Neural progenitor cell (in vitro differentiated cells): ENCODE results near the gene ADGRA1. TPM values are rescaled to one million over a fixed set of nuclear protein-coding genes. Genes with fewer than 3 reads are reported as not detected.

Source experiments
- DNase-seq: peaks from one replicate; pipeline ENCODE4 v3.0.0-alpha.2; 2016; ENCODE audit warnings: low spot score
- H2AFZ ChIP-seq: fragments of 200-600 bp; sonication (generic); replicated peaks from 2 replicates; pipeline ENCODE4 v1.6.1; 2016; ENCODE audit warnings: antibody characterized with exemption
- H3F3A ChIP-seq: fragments of 200-600 bp; sonication (generic); 2 replicates; pipeline ENCODE4 v1.6.1; 2016; ENCODE audit warnings: antibody characterized with exemption, low read depth
- H3K27ac ChIP-seq: fragments of 200-600 bp; sonication (generic); 2 replicates; pipeline ENCODE4 v1.5.1; 2016; ENCODE audit warnings: mild to moderate bottlenecking
- H3K27me3 ChIP-seq: fragments of 200-600 bp; sonication (generic); 2 replicates; pipeline ENCODE4 v1.6.1; 2016; ENCODE audit warnings: mild to moderate bottlenecking, moderate library complexity
- H3K36me3 ChIP-seq: fragments of 200-600 bp; sonication (generic); 2 replicates; pipeline ENCODE4 v1.5.1; 2016
- H3K4me1 ChIP-seq: fragments of 200-600 bp; sonication (generic); 2 replicates; pipeline ENCODE4 v1.6.1; 2016; ENCODE audit warnings: mixed run types
- H3K4me2 ChIP-seq: fragments of 200-600 bp; sonication (generic); 2 replicates; pipeline ENCODE4 v1.6.1; 2016
- H3K4me3 ChIP-seq: fragments of 200-600 bp; sonication (generic); 2 replicates; pipeline ENCODE4 v1.5.1; 2016
- H3K79me2 ChIP-seq: fragments of 200-600 bp; sonication (generic); 2 replicates; pipeline ENCODE4 v1.6.1; 2016; ENCODE audit warnings: low read depth
- H3K9ac ChIP-seq: fragments of 200-600 bp; sonication (generic); 2 replicates; pipeline ENCODE4 v1.6.1; 2016
- H3K9me3 ChIP-seq: fragments of 200-600 bp; sonication (generic); 2 replicates; pipeline ENCODE4 v1.5.1; 2016; ENCODE audit warnings: low read depth
- H4K20me1 ChIP-seq: fragments of 200-600 bp; sonication (generic); 2 replicates; pipeline ENCODE4 v1.6.1; 2016; ENCODE audit warnings: low read depth
- H3K27ac Mint-ChIP-seq: 3 replicates; pipeline ENCODE4 v1.8.0; 2021; ENCODE audit warnings: mixed read lengths
- H3K27me3 Mint-ChIP-seq: 2 replicates; pipeline ENCODE4 v1.8.0; 2022; ENCODE audit warnings: low read depth, mild to moderate bottlenecking, inconsistent platforms, moderate library complexity, mixed read lengths; ENCODE audit not compliant: insufficient read depth
- H3K36me3 Mint-ChIP-seq: 3 replicates; pipeline ENCODE4 v1.8.0; 2021; ENCODE audit warnings: mixed read lengths
- H3K4me1 Mint-ChIP-seq: 3 replicates; pipeline ENCODE4 v1.8.0; 2021; ENCODE audit warnings: mixed read lengths
- H3K4me3 Mint-ChIP-seq: 3 replicates; pipeline ENCODE4 v1.8.0; 2021; ENCODE audit warnings: mild to moderate bottlenecking, moderate library complexity, mixed read lengths
- H3K9me3 Mint-ChIP-seq: 3 replicates; pipeline ENCODE4 v1.8.0; 2020; ENCODE audit warnings: mixed read lengths
- EZH2 ChIP-seq: fragments of 200-600 bp; sonication (generic); IDR thresholded peaks from 2 replicates; pipeline ENCODE4 v1.6.1; 2017; ENCODE audit warnings: antibody characterized with exemption, mild to moderate bottlenecking, moderate library complexity
- EZH2phosphoT487 ChIP-seq: fragments of 200-600 bp; sonication (generic); IDR thresholded peaks from 2 replicates; pipeline ENCODE4 v1.6.1; 2017; ENCODE audit warnings: antibody characterized with exemption
- total RNA-seq: library from RNA; depleted of rRNA; stranded (reverse); fragments of >200 nt; gene quantifications from 2 replicates; pipeline ENCODE4 v1.2.3, GENCODE V29; 2015; ENCODE audit warnings: low replicate concordance
- TF ChIP-seq, protein P1 (sequence below): fragments of 200-600 bp; sonication (generic); IDR thresholded peaks from 2 replicates; pipeline ENCODE4 v1.5.1; 2017; ENCODE audit warnings: antibody characterized with exemption, mild to moderate bottlenecking

The ADGRA1 gene
- total RNA-seq, 1 donor from 2014 or later, result not detected

DNA sequence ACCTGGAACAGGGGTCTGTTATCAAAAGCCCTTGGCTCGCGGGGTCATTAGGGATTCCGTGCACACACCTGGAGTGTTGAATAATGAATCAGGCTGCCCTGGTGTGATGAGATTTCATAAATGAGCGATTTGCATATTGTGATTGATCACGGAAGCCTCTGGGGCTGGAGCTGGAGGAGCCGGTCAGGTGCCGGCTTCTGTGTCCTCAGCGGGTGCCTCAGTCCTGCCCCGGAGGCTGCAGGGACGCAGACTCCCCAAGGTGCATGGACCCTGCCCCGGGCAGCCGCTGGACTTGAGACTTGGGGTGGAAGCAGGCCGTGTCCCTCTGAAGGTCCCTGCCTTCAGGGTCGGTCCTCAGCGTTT, 47.9 kb upstream of the ADGRA1 start:
- Mint-ChIP-seq H3K27ac (no peak overlapping the region), H3K9me3 (peaks cover 2% of the 10 kb centered on the region), H3K36me3 (no peaks in the 10 kb centered on the region), H3K4me1 (peaks cover 12% of the 10 kb centered on the region), H3K4me3 (no peak overlapping the region), H3K27me3 (peaks cover 5% of the 10 kb centered on the region)
- Histone ChIP-seq H3K4me3 (no peak overlapping the region), H3K27me3 (no peaks in the 10 kb centered on the region), H3K9ac (no peak overlapping the region), H3F3A (no peaks in the 10 kb centered on the region), H3K4me1 (no peaks in the 10 kb centered on the region), H3K9me3 (no peaks in the 10 kb centered on the region), H4K20me1 (no peaks in the 10 kb centered on the region), H3K27ac (no peak overlapping the region), H3K79me2 (no peaks in the 10 kb centered on the region), H2AFZ (no peak overlapping the region), H3K36me3 (no peaks in the 10 kb centered on the region), H3K4me2 (no peak overlapping the region)
- no peak for TF ChIP-seq EZH2phosphoT487
- TF ChIP-seq, protein P1, sequence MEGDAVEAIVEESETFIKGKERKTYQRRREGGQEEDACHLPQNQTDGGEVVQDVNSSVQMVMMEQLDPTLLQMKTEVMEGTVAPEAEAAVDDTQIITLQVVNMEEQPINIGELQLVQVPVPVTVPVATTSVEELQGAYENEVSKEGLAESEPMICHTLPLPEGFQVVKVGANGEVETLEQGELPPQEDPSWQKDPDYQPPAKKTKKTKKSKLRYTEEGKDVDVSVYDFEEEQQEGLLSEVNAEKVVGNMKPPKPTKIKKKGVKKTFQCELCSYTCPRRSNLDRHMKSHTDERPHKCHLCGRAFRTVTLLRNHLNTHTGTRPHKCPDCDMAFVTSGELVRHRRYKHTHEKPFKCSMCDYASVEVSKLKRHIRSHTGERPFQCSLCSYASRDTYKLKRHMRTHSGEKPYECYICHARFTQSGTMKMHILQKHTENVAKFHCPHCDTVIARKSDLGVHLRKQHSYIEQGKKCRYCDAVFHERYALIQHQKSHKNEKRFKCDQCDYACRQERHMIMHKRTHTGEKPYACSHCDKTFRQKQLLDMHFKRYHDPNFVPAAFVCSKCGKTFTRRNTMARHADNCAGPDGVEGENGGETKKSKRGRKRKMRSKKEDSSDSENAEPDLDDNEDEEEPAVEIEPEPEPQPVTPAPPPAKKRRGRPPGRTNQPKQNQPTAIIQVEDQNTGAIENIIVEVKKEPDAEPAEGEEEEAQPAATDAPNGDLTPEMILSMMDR, result no peak
- no peak for DNase-seq

DNA sequence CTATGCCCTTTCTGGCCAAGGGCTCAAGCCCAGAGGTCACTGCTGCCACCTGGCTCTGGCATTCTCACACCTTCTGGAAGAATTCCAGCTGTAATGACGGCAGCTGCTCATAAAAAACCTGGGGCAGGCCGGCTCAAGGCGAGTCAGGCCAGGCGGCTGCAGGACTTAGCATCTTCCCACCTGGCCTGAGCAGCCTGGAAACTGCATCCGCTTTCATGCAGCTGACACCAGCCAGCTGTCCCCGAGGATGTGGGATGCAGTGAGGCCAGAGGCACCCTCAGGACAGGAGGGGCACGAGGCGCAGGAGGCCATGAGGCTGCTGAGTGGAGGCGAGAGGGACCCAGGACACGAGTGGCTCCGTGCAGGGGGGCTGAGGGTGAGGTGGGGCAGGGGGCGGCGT, 47.5 kb upstream of the ADGRA1 start:
- no peak overlapping the region for H3K4me2 ChIP-seq
- no peak overlapping the region for H3K27ac ChIP-seq
- no peaks in the 10 kb centered on the region for H3K9me3 ChIP-seq
- H3K27ac Mint-ChIP-seq, result no peak overlapping the region
- H3K36me3 Mint-ChIP-seq, result no peaks in the 10 kb centered on the region
- H3F3A ChIP-seq, result no peaks in the 10 kb centered on the region
- no peaks in the 10 kb centered on the region for H3K27me3 ChIP-seq
- H2AFZ ChIP-seq, result no peak overlapping the region
- DNase-seq, result no peak
- no peak overlapping the region for H3K4me3 ChIP-seq
- no peaks in the 10 kb centered on the region for H3K79me2 ChIP-seq
- H3K4me3 Mint-ChIP-seq, result no peak overlapping the region
- H3K4me1 ChIP-seq, result no peaks in the 10 kb centered on the region
- H3K9me3 Mint-ChIP-seq, result peaks cover 2% of the 10 kb centered on the region
- no peak for TF ChIP-seq EZH2
- TF ChIP-seq EZH2phosphoT487, result no peak
- TF ChIP-seq, protein P1, result no peak
- no peaks in the 10 kb centered on the region for H3K36me3 ChIP-seq
- no peaks in the 10 kb centered on the region for H4K20me1 ChIP-seq
- H3K4me1 Mint-ChIP-seq, result peaks cover 14% of the 10 kb centered on the region
- H3K9ac ChIP-seq, result no peak overlapping the region
- H3K27me3 Mint-ChIP-seq, result peaks cover 6% of the 10 kb centered on the region

- H3K36me3 ChIP-seq, result no peaks in the 10 kb centered on the region
Measured at GRCh38 chr10:133041101-133041500, 46.6 kb upstream of the ADGRA1 start.

More at GRCh38 chr10:133041101-133041500, 46.6 kb upstream of the ADGRA1 start:
- Mint-ChIP-seq H3K27ac (peak overlapping the region; percentile 96), H3K9me3 (peaks cover 2% of the 10 kb centered on the region), H3K4me1 (peaks cover 23% of the 10 kb centered on the region), H3K4me3 (no peak overlapping the region), H3K27me3 (peaks cover 7% of the 10 kb centered on the region), H3K36me3 (no peaks in the 10 kb centered on the region)
- Histone ChIP-seq H3K27ac (no peak overlapping the region), H3K9ac (no peak overlapping the region), H3K4me3 (no peak overlapping the region), H3K79me2 (no peaks in the 10 kb centered on the region), H3K4me2 (no peak overlapping the region), H4K20me1 (no peaks in the 10 kb centered on the region), H3K4me1 (peaks cover 3% of the 10 kb centered on the region), H3K27me3 (no peaks in the 10 kb centered on the region), H2AFZ (no peak overlapping the region), H3K9me3 (no peaks in the 10 kb centered on the region), H3F3A (peaks cover 5% of the 10 kb centered on the region)
- TF ChIP-seq, protein P1, result no peak
- TF ChIP-seq EZH2phosphoT487 (no peak), EZH2 (no peak)
- DNase-seq, result no peak
